GM18520 (cell line): Measurements from ENCODE around the gene AP1S1.

Experiments
- ATAC-seq: cut with Tn5 transposase; IDR thresholded peaks from one replicate; pipeline ENCODE4 v1.9.1; 2021; ENCODE audit not compliant: unreplicated experiment

AP1S1 gene

GRCh38 chr7:101169838-101170551 lies 15.7 kb downstream of the AP1S1 start:
- no peak for ATAC-seq

- no peak for ATAC-seq
Observed at GRCh38 chr7:101170617-101171441, 16.6 kb downstream of the AP1S1 start.

GRCh38 chr7:101171442-101171837 lies 17.2 kb downstream of the AP1S1 start:
- no peak for ATAC-seq

GRCh38 chr7:101172005-101172853 lies 18.0 kb downstream of the AP1S1 start:
- no peak for ATAC-seq

GRCh38 chr7:101172854-101173751 lies 18.8 kb downstream of the AP1S1 start:
- ATAC-seq, result no peak

GRCh38 chr7:101173752-101174244 lies 19.5 kb downstream of the AP1S1 start:
- no peak for ATAC-seq

GRCh38 chr7:101174322-101174854 lies 20.1 kb downstream of the AP1S1 start:
- no peak for ATAC-seq

- no peak for ATAC-seq
Observed at GRCh38 chr7:101175664-101176063, 21.4 kb downstream of the AP1S1 start.

- ATAC-seq, result no peak
Observed at GRCh38 chr7:101177644-101178043, 23.4 kb downstream of the AP1S1 start.

GRCh38 chr7:101179117-101179516 lies 24.8 kb downstream of the AP1S1 start:
- no peak for ATAC-seq

GRCh38 chr7:101179713-101180112 lies 25.4 kb downstream of the AP1S1 start:
- no peak for ATAC-seq

GRCh38 chr7:101180130-101180755 lies 26.0 kb downstream of the AP1S1 start, which contains the start of gene NAT16:
TSS of gene NAT16 (minus strand) at chr7:101180293. CDS start at chr7:101174807, 5,486 bp downstream.
- ATAC-seq, result no peak

- no peak for ATAC-seq
Observed at GRCh38 chr7:101185258-101185839, 31.1 kb downstream of the AP1S1 start.

GRCh38 chr7:101186194-101186593 lies 31.9 kb downstream of the AP1S1 start:
- no peak for ATAC-seq

GRCh38 chr7:101186844-101187428 lies 32.7 kb downstream of the AP1S1 start:
- ATAC-seq, result no peak

GRCh38 chr7:101189109-101189508 lies 34.8 kb downstream of the AP1S1 start:
- ATAC-seq, result no peak

- ATAC-seq, result no peak
Observed at GRCh38 chr7:101195884-101196283, 41.6 kb downstream of the AP1S1 start.

GRCh38 chr7:101197991-101198390 lies 43.7 kb downstream of the AP1S1 start:
- ATAC-seq, result no peak

- ATAC-seq, result no peak
Observed at GRCh38 chr7:101198476-101198875, 44.2 kb downstream of the AP1S1 start.
